Neural cell (in vitro differentiated cells): ENCODE data around the gene CFL1. TPM values are rescaled to one million over a fixed set of nuclear protein-coding genes. Genes with fewer than 3 reads are reported as not detected.

ENCODE experiments used
- H2AFZ ChIP-seq: fragments of 200-600, 300-800 bp; sonication (generic), shearing (Covaris generic); 2 replicates; pipeline ENCODE4 v1.6.0; 2014; ENCODE audit warnings: low read depth, mild to moderate bottlenecking, antibody characterized with exemption, low read length, moderate library complexity
- H3F3A ChIP-seq: fragments of 200-600 bp; shearing (Covaris generic); 2 replicates; pipeline ENCODE4 v1.6.1; 2016; ENCODE audit warnings: mild to moderate bottlenecking, moderate library complexity, mixed read lengths, antibody characterized with exemption, low read length; ENCODE audit not compliant: insufficient read depth, poor library complexity, severe bottlenecking
- H3K27ac ChIP-seq: fragments of 200-600, 300-800 bp; sonication (generic), shearing (Covaris generic); 2 replicates; pipeline ENCODE4 v1.5.1; 2014; ENCODE audit warnings: mild to moderate bottlenecking, low read length, moderate library complexity
- H3K27me3 ChIP-seq: fragments of 300-800, 200-600 bp; sonication (generic), shearing (Covaris generic); 2 replicates; pipeline ENCODE4 v1.6.0; 2014; ENCODE audit warnings: mild to moderate bottlenecking, low read depth, low read length, moderate library complexity; ENCODE audit not compliant: insufficient read depth
- H3K36me3 ChIP-seq: fragments of 300-800, 200-600 bp; sonication (generic), shearing (Covaris generic); 2 replicates; pipeline ENCODE4 v1.5.1; 2014; ENCODE audit warnings: mild to moderate bottlenecking, antibody characterized with exemption, low read length, moderate library complexity; ENCODE audit not compliant: insufficient read depth
- H3K4me2 ChIP-seq: fragments of 300-800, 200-600 bp; sonication (generic), shearing (Covaris generic); 2 replicates; pipeline ENCODE4 v1.6.0; 2014; ENCODE audit warnings: mild to moderate bottlenecking, low read length
- H3K4me3 ChIP-seq: fragments of 300-800, 200-600 bp; sonication (generic), shearing (Covaris generic); 2 replicates; pipeline ENCODE4 v1.5.1; 2014; ENCODE audit warnings: mild to moderate bottlenecking, low read length, moderate library complexity
- H3K79me2 ChIP-seq: fragments of 200-600 bp; shearing (Covaris generic); replicated peaks from 2 replicates; pipeline ENCODE4 v1.6.0; 2014; ENCODE audit warnings: mild to moderate bottlenecking, low read length, moderate library complexity; ENCODE audit not compliant: insufficient read depth
- H3K9ac ChIP-seq: fragments of 300-800, 200-600 bp; sonication (generic), shearing (Covaris generic); 2 replicates; pipeline ENCODE4 v1.6.1; 2016; ENCODE audit warnings: mild to moderate bottlenecking, low read length, mixed read lengths
- H3K9me2 ChIP-seq: fragments of 200-600 bp; shearing (Covaris generic); 2 replicates; pipeline ENCODE4 v1.6.1; 2016; ENCODE audit warnings: mild to moderate bottlenecking, low read length, mixed read lengths; ENCODE audit not compliant: insufficient read depth
- H3K9me3 ChIP-seq: fragments of 200-600, 300-800 bp; sonication (generic), shearing (Covaris generic); 2 replicates; pipeline ENCODE4 v1.6.1; 2016; ENCODE audit warnings: mild to moderate bottlenecking, mixed run types, low read length, moderate library complexity, mixed read lengths
- H4K20me1 ChIP-seq: fragments of 200-600 bp; shearing (Covaris generic); 2 replicates; pipeline ENCODE4 v1.6.1; 2016; ENCODE audit warnings: mild to moderate bottlenecking, mixed run types; ENCODE audit not compliant: insufficient read depth
- CTCF ChIP-seq: fragments of 450-650 bp; IDR thresholded peaks from 2 replicates; pipeline ENCODE4 v1.5.1; 2014; ENCODE audit warnings: antibody characterized with exemption, mild to moderate bottlenecking, moderate library complexity; ENCODE audit not compliant: poor library complexity, severe bottlenecking
- EP300 ChIP-seq: fragments of 450-650 bp; conservative IDR thresholded peaks from 2 replicates; pipeline ENCODE4 v1.6.1; 2014; ENCODE audit warnings: antibody characterized with exemption, mild to moderate bottlenecking, moderate library complexity; ENCODE audit not compliant: poor library complexity, severe bottlenecking
- EZH2 ChIP-seq: fragments of 200-600, 300-800 bp; shearing (Covaris generic), sonication (generic); IDR thresholded peaks from 2 replicates; pipeline ENCODE4 v1.6.1; 2014; ENCODE audit warnings: antibody characterized with exemption, low read length, borderline replicate concordance, mild to moderate bottlenecking; ENCODE audit not compliant: insufficient read depth, poor library complexity, severe bottlenecking
- MXI1 ChIP-seq: fragments of 450-650 bp; conservative IDR thresholded peaks from 2 replicates; pipeline ENCODE4 v1.6.1; 2014; ENCODE audit warnings: antibody characterized with exemption, mild to moderate bottlenecking; ENCODE audit not compliant: poor library complexity, severe bottlenecking
- POLR2AphosphoS5 ChIP-seq: IDR thresholded peaks from 2 replicates; pipeline ENCODE4 v1.6.1; 2012
- RAD21 ChIP-seq: fragments of 450-650 bp; conservative IDR thresholded peaks from 2 replicates; pipeline ENCODE4 v1.6.1; 2014; ENCODE audit warnings: antibody characterized with exemption, mild to moderate bottlenecking, moderate library complexity
- REST ChIP-seq: IDR thresholded peaks from 2 replicates; pipeline ENCODE4 v1.6.1; 2012; ENCODE audit warnings: borderline replicate concordance
- SMC3 ChIP-seq: fragments of 450-650 bp; conservative IDR thresholded peaks from 2 replicates; pipeline ENCODE4 v1.6.1; 2014; ENCODE audit warnings: antibody characterized with exemption, mild to moderate bottlenecking, moderate library complexity; ENCODE audit not compliant: poor library complexity
- TAF1 ChIP-seq: IDR thresholded peaks from 2 replicates; pipeline ENCODE4 v1.6.1; 2012; ENCODE audit warnings: low read depth
- polyA plus RNA-seq: library from polyadenylated mRNA; depleted of rRNA; stranded (reverse); fragments of >200 nt; gene quantifications from 2 replicates; pipeline ENCODE4 v1.2.3, GENCODE V29; 2014

Gene CFL1
- polyA plus RNA-seq, 1 donor from 2014 or later = 1,633 TPM

GRCh38 chr11:65817835-65818680 is 39.9 kb downstream of the CFL1 start:
- H3K27me3 ChIP-seq = no peaks in the 10 kb centered on the region
- H3K27ac ChIP-seq = no peak overlapping the region
- no peaks in the 10 kb centered on the region for H4K20me1 ChIP-seq
- H3K79me2 ChIP-seq = no peaks in the 10 kb centered on the region
- H3K9me3 ChIP-seq = no peaks in the 10 kb centered on the region
- H2AFZ ChIP-seq = peak overlapping the region; percentile 41
- H3K4me3 ChIP-seq = peak overlapping the region; percentile 64
- no peaks in the 10 kb centered on the region for H3K9me2 ChIP-seq
- H3K4me2 ChIP-seq = peak overlapping the region; percentile 74
- H3K9ac ChIP-seq = peak overlapping the region; percentile 66
- no peaks in the 10 kb centered on the region for H3K36me3 ChIP-seq
- H3F3A ChIP-seq = no peaks in the 10 kb centered on the region
- peak; percentile 26 for TF ChIP-seq EP300
- TF ChIP-seq RAD21 = peak; percentile 80
- TF ChIP-seq TAF1 = no peak
- peak; percentile 71 for TF ChIP-seq MXI1
- no peak for TF ChIP-seq EZH2
- TF ChIP-seq SMC3 = peak; percentile 77
- peak; percentile 94 for TF ChIP-seq CTCF
- TF ChIP-seq POLR2AphosphoS5 = peak; percentile 1
- no peak for TF ChIP-seq REST

- peak overlapping the region; percentile 41 for H2AFZ ChIP-seq
- peak overlapping the region; percentile 74 for H3K4me2 ChIP-seq
- no peak overlapping the region for H3K27ac ChIP-seq
- no peaks in the 10 kb centered on the region for H3K36me3 ChIP-seq
- TF ChIP-seq EP300 (no peak), RAD21 (no peak), CTCF (no peak), TAF1 (no peak), REST (no peak), SMC3 (no peak), POLR2AphosphoS5 (no peak), MXI1 (no peak), EZH2 (no peak)
- H3K27me3 ChIP-seq = no peaks in the 10 kb centered on the region
- no peaks in the 10 kb centered on the region for H3K9me2 ChIP-seq
- no peaks in the 10 kb centered on the region for H3F3A ChIP-seq
- no peaks in the 10 kb centered on the region for H3K79me2 ChIP-seq
- H3K9me3 ChIP-seq = no peaks in the 10 kb centered on the region
- peak overlapping the region; percentile 66 for H3K9ac ChIP-seq
- H4K20me1 ChIP-seq = no peaks in the 10 kb centered on the region
- peak overlapping the region; percentile 64 for H3K4me3 ChIP-seq
Observed at GRCh38 chr11:65817312-65817834, 40.6 kb downstream of the CFL1 start.
